ENCODE measurements around the gene CLDN9. TPM values are rescaled to one million over a fixed set of nuclear protein-coding genes. Genes with fewer than 3 reads are reported as not detected.

CLDN9 gene
- total and polyA plus RNA-seq, 9 of the 15 experiments (the other 6 are each of a cell fraction or from before 2014, with no cell fraction given): 0.12 to 0.44 (median 0.22) TPM; not detected in 4

DNA sequence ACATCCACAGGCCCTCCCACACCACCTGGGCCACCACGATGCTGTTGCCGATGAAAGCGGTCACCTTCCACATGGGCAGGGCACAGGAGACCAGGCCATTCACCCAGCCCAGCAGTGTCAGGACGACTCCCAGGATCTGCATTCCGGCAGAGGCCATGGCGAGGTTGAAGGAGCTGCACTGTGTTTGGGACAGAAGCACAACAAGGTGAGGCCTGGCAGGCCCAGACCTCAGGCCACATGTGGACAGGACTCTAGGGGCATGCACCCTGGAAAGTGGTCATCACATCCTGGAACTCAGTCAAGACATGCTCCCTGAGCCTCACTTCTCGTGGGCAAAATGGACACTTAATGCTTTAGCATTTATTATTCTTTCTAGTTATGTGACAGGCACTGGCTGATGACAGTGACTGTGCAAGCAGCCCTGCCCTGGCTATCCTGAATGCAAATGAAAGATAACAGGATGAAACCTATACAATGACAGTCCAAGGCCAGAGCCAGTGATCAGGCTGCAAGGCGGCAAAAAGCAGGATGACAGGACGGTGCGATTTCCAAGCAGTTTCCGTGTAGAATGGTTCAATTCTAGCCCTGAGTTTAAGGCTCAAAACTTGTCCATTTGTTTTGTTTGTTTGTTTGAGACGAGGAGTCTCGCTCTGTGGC is 3.3 kb downstream of the CLDN9 start (continued):
- TF ChIP-seq ZBTB40 (IDR thresholded peaks at IDR 0.05): no peak
- no peak for TF ChIP-seq ZBTB40 (CRISPR knock-in tag; IDR thresholded peaks at IDR 0.05)
- no peak for TF ChIP-seq RBM15 (IDR thresholded peaks at IDR 0.05; ENCODE audit: insufficient read depth, low read length)
- no peak for TF ChIP-seq SPI1 (IDR thresholded peaks at IDR 0.05; ENCODE audit: borderline replicate concordance, low read depth, low read length)
- no peak for TF ChIP-seq BACH1 (tag; IDR thresholded peaks at IDR 0.05)
- no peak for TF ChIP-seq ZNF407 (IDR thresholded peaks at IDR 0.05; ENCODE audit: low read depth)
- no peak for TF ChIP-seq CC2D1A (IDR thresholded peaks at IDR 0.05)
- TF ChIP-seq GATA2 (CRISPR knock-in tag; IDR thresholded peaks at IDR 0.05): no peak
- TF ChIP-seq MIER1 (IDR thresholded peaks at IDR 0.05; ENCODE audit: low read depth): no peak
- TF ChIP-seq NEUROD1 (IDR thresholded peaks at IDR 0.05; ENCODE audit: borderline replicate concordance, low read depth, low read length, partially characterized antibody): no peak
- no peak for TF ChIP-seq HNRNPK (IDR thresholded peaks at IDR 0.05; ENCODE audit: low read depth, low read length, poor library complexity, severe bottlenecking)
